Measurements from ENCODE around the gene PSD4. TPM values are rescaled to one million over a fixed set of nuclear protein-coding genes. Genes with fewer than 3 reads are reported as not detected.

Gene PSD4
- polyA plus RNA-seq, 3 donors, result 11.2 to 14.1 (median 12.0) TPM

DNA sequence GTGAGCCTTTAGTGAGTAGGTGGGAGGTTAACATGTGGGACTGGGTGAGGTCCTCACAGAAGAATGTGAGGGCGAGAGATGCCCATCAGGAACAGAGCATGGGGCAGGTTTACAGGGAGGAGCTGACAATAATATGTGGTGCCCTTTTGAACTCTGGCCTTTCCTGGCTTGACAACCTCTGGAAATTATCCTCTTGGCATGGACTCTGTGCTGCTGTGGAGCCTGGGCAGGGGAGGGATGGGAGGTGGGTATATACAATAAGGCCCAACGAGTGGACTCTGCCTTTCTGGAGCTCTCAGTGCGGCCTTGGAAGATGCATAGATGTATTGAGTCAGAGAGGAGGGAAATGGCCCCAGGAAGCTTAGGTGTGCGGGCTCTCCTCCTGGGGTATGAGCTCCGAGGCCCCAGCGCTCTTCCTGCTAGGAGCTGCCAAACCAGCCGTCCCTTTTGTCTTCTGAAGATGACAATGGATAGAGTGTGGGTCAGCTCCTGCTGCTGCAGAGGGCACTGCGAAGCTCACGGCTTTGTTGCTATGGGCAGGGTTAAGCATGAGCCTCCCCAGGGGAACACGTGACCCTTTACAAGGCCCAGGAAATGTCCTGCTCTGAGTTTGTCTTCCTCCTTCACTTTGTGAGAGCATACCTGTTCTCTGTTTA is 8.7 kb upstream of the PSD4 start:
- no peak for DNase-seq

DNA sequence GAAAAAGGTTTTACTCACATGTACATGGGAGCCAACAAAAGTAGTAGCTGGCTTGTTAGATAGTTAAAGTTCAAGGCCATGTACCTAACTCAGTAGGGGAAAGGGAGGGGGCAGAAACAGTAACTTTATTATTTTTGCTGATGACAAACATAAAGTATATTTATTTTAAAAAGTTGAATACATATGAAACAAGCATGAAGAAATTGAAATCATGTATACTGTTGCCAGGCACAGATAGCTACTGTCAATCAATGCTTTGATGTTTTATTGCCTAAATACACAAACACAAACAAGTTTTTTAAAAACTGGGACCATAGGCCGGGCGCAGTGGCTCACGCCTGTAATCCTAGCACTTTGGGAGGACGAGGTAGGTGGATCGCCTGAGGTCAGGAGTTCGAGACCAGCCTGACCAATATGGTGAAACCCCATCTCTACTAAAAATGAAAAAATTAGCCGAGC is 7.6 kb upstream of the PSD4 start:
- DNase-seq, result no peak

DNA sequence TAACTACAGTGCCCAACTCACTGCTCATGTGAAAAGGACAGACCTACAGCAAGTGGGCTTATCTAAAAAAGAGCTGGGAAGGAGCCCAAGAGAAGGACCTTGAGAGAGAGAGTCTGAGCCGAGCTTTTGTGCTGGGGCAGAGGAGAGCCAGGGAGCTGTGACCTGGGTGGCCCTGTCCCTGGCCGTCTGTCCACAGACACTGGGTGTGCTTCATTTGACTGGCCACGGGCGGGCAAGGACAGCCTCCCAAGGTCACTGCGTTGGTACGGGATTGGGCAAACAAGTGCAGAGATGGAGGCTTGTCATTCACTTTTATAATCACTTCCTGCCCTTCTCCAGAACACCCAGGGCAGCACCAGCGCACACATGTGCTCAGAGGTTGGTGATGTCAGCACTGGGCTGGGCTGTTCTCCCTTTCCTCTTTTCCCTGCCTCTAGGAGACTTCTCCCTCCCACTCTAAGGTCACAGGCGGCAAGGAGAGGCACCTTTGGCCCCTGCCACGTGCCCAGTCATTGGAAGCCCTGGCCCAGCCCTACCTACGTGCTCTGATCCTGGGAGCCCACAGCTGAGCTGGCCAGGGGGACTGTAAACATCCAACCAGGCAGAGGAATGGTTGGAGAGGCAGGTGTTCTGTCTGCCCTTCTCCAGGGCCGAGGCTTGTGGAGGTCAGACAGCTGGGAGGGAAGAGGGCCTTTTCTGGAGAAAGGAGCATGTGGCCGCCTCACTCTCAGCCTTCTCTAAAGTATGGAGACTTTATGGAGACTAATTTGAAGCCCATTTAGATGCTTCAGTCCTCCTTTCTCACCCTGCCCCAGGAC is 6.4 kb upstream of the PSD4 start:
- no peak for DNase-seq

DNA sequence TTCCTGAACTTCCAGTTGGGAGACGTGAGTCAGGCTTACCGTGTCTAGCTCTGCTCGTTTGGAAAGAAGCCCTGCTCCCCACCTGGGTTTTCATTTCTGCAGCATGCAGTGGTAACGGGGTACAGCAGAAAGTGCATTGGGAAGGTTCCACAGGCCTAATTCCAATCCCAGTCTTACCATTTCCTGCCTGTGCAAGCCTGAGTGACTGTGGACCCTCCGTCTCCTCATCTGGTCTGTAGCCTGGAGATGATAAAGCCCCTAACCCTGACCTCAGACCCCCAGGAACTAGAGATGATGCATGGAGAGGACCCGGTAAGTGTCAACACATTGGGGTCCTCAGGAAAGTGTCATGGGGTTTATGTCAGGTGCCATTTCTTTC is 5.8 kb upstream of the PSD4 start:
- no peak for DNase-seq

DNA sequence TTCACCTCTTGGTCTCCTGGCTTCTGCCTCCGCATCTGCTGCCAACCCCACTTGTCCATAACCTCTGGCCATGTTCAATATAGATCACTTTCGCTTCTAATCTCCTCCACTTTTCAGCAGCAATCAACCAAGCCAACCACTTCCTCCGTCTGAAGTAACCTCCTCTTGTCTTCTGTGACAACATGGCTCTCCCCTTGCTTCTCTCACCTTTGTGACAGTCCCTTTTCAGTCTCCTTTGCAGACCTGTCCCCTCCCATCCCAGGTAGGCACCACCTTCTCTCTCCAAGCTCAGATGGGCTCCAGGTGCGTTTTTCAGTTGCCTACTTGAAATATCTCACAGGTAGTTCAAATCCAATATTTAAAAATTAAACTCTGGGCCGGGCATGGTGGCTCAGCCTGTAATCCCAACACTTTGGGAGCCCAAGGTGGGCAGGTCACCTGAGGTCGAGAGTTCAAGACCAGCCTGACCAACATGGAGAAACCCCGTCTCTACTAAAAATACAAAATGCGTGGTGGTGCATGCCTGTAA is 4.7 kb upstream of the PSD4 start:
- no peak for DNase-seq

DNA sequence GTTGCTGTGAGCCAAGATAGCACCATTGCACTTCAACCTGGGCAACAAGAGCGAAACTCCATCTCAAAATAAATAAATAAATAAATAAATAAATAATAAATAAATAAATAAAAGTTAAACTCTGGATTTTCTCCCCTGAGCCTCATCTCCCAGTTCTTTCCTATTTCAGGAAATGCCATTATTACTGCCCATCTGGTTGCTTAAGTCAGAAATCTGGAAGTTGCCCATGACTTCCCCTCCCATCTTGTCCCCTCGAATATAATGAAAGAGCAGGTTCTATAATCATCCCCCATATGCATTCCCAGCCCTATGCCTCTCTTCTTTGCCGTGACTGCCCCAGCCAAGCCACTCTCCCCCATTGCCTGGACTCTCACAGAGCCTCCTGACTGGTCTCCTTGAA is 4.2 kb upstream of the PSD4 start:
- DNase-seq, result no peak

DNA sequence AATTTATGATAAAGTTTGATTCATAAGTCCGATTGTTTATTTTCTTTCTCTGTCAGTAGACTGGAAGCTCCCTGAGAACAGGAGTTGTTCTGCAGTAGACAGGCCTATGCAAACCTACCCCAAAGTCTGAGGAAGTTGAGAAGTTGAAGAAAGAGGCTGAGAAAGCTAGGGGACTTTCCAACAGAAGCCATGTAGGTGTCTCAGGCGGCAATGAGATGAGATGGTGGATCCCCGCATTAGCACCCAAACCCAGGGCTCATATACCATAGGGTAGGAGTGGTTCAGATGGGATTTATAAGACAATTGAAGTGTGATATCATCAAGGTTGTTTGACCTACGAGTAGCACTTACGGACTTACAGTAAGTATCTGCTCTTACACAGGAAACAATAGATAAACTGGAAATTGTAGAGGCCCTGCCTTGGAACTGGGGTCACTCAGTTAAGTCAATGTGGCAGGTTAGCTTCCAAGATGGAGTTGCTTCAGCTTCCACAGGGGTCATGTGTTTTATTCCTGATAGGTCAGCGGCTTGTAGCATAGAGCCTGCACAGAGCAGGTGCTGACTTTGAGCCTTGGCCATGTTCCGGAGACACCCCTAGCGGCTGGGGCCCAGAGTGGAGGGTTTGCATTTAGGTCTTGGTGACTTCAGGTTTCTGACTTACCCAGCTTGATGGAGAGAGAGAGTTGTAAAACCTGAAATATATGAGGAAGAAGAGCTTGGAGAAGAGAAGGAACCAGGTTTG is 2.3 kb upstream of the PSD4 start:
- no peak for DNase-seq

DNA sequence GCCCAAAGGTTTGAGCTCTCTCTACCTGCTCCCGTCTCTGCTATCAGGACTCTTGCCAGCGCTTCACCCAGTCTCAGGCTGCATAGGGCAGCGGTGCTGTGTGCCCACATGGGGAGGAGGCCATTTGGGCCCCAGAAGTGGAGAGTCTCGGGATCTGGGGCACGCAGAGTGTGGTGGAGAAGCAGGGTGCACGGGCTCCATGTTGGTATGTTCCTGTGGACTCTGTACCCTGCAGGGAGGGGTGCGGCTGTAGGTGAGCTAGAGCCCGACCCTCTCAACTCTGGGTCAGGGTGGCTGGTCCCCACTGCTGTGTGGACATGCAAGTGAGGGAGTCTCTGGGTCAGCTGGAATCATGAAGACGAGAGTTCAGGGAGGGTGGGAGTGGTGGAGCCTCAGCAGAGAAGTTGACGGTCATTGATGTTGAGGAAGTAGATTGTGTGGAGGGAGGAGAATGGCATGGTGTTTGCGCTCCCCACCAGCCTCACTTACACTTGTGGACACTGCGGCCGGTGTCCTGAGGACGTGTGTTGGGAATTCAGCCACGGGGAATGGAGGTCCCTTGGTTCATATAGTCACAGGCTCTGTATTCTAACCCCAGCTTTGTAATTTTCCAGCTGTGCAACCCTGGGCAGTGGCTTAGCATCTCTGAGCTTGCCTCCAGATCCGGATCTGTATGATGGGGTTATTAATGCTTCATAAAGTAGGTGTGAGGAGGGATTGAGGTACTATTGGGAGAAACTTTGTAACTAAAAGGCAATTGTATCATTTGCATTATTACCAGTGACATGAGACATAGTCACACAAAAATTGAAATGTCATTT is 840 bp upstream of the PSD4 start:
- no peak for DNase-seq

DNA sequence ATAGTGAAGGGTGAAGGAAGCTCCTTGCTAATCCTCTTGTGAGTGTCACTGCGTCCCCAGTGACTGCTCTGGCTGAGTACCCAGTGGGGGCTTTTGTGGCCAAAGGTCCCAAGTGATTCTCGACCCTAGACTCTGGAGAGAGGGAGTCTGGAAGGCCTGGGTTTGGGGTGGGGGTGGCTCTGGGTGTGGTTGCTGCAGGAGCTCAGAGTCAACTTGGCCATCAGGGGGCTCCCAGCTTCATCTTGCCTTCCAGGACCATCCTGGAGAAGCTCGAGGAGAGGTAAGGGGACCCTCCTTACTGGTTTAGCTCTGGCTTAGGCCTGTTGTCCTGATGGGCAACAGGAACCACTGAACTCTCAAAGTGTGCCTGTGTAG is 592 bp downstream of the PSD4 start:
- no peak for DNase-seq

DNA sequence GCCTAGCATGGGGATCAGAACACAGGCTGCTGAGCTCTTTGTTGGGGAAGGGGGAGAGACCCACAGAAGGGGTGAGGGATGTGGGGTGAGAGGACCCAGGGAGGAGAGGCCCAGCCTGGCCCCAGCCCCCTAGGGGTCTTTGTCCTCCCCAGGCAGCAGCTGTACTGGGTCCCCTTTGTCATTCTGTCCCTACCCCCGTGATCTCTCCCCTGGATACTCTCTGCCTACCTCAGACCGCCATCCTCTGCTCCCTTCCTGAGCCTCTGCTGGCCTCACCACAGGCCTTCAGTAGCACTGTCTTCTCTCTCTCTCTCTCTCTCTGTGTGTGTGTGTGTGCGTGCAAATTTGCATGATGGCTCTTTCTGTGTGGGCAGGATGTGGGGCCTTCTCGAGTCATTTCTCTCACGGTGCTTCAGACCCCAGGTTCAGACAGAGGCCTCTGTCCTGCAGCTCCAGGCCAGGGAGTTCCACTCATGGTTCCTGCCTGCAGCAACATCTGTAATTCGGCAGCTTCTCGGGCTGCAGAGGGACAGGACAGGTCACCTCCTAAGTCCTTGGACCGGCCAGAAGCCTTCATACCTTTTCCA is 1.4 kb downstream of the PSD4 start:
- no peak for DNase-seq

DNA sequence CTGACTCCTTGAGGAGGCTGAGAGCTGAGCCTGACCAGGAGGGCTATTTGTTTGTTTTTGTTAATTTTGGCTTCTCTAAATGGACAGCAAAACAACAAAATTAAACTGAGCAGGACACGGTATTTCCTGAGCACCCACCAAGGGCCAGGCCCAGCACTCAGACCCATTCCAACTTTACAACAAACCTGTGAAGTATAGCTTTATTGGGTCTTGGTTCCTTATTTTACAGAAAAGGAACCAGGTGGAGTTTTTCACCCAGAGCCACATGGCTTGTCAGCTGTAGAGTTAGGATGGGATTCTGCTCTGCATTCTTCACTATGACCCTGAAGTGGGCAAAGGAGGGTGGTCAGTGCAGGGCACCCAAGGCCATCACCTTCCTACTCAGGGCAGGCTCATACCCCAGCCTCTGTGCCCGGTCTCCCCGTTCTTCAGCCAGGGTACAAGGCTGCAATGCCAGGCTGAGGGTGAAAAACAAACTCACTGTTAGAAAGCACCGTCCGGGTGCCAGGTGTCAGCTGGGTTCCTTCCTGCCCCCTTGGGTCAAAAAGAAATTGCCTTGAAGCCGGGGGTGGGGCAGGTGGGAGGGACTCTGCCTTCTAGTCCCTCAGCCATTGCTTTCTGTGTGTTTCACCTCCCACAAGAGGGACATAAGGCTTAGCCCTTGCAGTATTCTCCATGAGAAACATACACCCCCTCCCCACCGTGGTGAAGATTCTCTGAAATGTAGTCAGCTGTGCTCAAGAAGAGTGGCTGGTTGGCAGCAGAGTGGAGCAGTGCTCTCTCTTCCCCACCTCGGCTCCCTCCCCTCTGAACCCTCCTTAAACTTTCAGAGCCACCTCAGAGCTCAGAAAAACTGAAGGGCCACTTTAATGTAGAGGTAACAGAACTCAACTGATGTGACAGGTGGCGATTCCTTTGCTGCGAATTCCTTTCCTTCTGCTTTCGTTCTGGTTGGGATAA is 2.2 kb downstream of the PSD4 start:
- DNase-seq, result no peak

DNA sequence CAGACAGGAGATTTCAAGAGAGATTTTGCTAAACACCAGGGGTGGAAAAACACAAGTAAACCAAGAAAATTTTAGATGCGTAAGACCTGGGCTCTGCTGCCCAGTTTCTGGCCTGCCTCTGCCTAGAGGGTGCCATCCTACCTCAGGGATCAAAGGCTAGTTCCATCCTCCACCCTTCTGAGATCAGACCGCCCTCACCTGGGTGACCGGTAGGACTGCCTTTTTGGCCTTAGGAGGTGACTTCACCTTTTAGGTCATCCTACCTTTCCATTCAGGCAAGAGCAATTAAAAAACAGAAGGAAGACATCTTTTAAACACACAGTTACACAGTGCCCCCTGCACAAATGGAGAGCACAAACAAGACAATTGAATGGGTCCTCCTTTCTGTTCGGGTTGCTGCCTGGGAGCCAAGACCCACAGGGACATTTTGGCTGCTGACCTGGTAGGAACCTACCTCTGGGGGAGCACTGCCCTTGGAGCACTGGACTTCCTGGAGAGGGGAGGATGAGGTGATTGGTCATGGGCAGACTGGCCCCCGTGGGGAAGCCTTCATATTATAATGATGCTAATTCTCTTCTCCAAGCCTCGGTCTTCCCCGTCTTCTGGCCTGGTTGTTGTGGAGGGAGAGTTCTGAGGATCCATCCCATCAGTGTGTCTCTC is 3.1 kb downstream of the PSD4 start:
- DNase-seq, result no peak

DNA sequence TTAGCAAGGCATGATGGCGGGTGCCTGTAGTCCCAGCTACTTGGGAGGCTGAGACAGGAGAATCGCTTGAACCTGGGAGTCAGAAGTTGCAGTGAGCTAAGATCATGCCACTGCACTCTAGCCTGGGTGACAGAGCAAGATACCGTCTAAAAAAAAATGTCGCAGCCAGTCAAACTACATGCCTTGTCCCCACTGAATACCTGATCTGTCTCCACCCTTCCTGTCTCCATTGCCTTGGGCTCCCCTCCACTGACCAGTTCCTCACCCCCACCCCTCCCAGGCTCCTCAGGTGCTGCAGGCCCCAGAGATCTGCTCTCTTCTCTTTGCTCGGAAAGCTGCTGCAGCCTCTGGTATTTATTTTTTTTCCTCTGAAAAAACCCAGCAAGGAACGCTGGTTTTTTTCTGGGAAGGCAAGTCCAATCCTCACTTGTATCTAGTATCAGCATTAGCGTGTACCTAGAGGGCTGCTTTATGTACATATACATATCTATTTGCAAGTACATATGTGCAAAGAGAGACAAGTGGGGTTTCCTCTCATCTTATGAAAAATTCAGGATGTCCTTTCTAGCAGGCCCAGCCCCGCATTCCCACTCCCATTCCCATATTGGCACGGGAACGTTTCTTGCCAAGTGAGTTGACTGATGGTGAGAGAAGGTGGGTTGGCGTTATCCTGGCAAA is 4.4 kb downstream of the PSD4 start:
- no peak for DNase-seq

DNA sequence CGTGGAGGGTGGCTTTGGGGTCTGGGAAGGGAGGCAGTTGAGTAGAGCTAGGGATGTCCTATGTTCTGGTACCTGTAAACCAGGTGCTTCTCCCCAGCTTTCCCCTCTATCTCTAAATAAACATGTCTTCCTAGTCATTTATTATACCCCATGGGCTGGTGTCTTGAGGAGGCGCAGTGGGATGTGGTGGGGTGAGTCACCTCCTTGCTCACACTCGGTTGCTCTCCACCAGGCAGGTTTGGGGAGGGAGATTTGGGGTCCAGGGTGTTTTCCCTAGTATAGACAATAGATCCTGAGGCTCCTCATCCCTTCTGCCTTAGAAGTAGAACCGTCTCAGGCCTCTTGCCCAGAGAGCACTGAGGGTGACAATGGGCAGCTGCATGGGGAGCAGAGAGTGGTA is 5.1 kb downstream of the PSD4 start:
- no peak for DNase-seq

DNA sequence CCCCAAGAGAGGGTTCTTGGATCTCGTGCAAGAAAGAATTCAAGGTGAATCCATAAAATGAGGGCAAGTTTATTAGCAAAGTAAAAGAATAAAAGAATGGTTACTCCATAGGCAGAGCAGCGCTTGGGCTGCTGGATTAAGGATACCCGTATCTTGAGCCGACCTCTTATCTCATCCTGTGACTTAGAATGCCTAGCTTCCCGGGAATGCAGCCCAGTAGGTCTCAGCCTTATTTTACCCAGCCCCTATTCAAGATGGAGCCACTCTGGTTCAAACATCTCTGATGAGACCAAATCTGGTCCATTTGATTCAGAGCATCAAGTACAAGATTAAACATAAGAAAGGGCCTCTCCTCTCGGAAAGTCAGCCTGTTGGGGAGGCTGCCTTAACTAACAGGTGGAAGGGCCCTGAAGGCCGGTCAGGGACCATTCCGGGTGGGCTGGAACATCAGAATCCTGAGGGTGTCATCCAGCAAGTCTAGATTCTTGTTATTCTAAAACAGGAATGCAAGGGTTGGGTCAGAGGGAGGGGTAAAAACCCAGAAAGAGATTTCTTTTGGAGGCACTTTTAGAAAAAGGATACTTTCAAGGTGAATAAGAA is 5.8 kb downstream of the PSD4 start:
- DNase-seq, result no peak

DNA sequence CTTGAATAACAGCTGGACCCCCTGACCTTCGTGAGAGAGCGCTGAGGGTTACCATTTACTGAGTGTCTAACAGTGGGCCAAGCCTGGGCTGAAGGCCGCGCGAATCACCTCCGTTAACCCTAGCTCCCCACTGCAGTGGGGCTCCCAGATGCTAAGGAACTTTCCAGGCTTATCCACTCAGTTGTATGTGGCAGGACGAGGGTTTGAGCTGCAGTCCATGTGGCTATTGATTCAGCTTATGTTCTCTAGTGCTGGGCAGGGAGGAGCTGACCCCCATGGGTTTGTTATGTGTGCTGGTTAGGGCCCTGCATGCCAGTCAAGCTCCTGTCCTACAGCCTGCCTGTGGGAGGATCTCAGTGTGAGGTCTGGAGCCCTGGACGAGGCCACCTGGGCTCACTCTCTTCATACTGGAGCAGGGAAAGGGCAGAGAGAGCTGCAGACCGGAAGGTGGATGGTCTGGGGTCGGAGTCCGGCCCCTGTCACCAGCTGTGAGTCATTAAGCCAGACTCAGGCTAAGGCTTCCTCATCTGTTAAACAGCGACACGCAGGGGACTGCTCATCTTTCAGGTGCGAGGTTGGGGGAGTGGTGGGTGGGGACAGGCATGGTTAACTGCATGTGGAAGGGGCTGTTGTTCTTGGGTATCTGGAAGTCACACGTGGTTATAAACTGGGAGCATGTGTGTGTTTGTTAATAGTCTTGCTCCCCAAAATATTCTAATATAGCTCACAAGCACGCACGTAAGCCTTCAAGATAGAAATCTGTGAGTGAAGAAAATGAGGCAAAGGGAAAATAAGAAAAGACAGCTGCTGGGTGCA is 6.6 kb downstream of the PSD4 start:
- no peak for DNase-seq

DNA sequence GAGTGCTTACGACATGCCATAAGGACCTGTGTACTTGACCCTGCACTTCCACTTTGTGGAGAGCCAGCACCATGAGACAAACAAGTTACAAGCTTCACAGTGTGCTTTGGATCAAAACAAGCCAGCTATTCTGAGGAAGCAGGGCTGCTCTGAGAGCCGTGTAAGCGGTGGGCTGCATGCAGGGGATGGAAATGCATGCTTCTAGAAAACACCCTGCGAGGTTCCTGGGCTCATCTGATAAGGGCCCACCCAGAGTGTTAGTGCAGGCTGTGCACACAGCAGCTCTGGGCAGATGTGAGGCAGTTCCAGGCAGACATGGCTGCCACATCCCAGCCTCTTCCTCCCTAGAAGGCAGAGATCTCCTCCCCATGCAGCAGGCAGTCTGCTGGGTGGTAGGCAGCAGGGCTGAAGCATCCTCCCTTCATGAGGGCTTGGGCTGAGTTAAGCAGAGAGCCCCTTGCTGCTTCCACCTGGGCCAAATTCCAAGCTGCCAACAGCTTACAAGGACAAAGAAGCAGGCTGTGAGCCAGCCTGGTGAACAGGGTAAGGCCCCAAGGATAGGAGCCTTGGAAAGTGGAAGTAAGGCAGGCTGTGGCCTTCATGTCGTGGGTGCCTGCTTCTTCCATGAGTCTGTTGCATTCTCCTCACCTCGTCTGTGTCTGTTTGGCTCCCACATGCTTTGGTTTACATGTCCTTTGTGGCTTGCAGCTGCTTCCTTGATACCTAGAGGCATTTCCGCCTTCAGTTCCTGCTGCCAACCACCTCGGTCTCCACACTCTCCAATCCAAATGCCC is 7.7 kb downstream of the PSD4 start:
- no peak for DNase-seq

Measured in renal pelvis (tissue), 4 donors.